Nucleus accumbens (tissue), 56 donors: ENCODE measurements around the gene CTNNB1.

Experiments used
- DNase-seq, 56 donors: peaks; one replicate each; lab custom pipeline; 2025; lab: John Stamatoyannopoulos, UW

CTNNB1 gene

DNA sequence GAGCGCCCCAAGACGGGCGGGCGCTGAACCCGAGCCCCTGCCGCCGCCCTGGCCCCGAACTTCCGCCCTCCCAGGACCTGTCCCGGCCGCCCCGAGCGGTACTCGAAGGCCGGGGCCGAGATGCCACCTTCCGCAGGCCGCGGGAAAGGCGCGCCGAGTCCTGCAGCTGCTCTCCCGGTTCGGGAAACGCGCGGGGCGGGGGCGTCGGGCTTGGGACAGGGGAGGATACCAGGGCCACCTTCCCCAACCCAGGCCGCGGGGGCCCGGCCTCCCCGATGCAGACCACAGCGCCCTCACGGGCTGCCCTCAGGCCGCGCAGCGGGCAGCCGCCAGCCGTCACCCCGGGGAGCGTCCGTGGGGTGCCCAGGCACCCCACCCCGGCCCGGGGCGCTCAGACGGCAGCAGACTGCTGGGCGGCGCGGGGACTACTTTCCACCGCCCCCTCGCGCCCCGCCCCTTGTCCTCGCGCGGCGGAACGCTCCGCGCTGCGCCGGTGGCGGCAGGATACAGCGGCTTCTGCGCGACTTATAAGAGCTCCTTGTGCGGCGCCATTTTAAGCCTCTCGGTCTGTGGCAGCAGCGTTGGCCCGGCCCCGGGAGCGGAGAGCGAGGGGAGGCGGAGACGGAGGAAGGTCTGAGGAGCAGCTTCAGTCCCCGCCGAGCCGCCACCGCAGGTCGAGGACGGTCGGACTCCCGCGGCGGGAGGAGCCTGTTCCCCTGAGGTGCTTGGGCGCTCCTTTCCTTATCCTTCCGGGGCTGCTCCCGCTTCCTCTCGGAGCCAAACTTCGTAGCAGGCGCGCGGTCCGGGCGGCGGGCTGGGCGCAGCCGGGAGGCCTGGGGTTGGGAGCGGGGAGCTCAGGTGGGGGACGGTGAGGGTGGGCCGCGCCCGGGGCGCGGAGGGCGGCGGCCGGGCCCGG lies at the start of gene CTNNB1:
Gene CTNNB1 (plus strand): TSS at position 556 of the 916 bp plus-strand sequence. CDS start 24,564 bp downstream, outside the sequence.
- DNase-seq: peak; percentile 28 to 93 (median 85)

DNA sequence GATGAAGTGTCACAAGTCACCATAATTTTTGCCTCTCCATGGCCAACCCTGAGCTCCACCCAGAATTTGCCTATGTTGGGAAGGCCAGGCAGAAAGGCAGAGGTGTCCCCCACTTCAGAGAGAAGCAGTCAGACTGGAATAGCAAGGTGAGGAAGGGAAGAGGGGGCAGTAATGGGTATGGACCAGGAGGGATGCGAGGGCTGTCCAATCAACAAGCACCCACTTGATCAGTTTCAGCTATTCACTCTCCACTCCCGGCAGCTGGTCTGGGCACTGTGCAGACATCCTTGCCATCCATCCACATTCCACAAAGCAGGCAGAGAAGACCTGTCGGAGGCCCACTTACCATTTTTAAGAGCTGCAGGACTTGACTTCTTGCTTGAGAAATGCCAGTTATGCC lies 43.5 kb upstream of the CTNNB1 start:
- no peak for DNase-seq

DNA sequence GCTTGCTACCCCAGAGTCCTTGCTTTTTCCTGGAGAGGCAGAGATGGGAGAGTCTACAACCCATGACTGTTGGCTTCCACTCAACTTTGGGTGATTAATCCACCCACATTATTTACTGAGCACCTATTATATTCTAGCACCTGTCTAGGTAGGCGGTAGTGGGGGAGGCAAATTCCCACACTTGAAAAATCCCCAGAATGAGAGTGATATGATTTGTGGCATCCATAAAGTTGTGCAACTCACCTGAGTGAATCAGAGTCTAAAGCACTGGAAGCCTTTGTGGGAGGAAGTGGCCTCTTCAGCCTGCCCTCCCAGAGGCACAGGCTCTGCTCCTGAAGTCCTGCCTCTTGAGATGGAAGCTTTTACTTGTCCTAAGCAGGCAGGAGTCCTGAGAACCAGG lies 40.4 kb upstream of the CTNNB1 start:
- DNase-seq: no peak

DNA sequence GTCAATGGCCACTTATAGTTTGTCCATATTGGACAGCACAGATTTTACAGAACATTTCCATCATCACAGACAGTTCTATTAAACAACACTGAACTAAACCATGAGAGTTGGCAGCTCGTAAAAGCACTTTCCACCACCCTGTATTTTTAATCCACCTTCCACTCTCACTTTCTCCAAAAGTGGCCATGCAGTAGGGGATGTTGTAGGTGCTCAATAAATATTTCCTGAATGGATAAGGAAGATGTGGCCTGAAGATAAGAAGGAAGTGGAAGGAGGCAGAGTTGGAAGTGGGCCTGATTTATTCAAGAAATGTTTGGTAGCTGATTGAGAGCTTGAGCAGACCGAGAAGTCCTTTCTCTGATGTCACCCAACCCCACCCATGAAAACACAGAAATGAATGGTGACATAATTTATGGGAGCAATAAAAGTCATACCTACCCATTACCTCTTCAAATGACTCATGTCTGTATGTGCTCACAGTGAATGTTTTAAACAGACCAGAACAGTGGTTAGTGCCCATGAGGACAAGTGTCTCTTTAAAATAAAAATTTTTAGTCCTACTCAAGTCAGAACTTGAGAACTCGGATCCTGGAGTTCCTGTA lies 39.6 kb upstream of the CTNNB1 start:
- no peak for DNase-seq

DNA sequence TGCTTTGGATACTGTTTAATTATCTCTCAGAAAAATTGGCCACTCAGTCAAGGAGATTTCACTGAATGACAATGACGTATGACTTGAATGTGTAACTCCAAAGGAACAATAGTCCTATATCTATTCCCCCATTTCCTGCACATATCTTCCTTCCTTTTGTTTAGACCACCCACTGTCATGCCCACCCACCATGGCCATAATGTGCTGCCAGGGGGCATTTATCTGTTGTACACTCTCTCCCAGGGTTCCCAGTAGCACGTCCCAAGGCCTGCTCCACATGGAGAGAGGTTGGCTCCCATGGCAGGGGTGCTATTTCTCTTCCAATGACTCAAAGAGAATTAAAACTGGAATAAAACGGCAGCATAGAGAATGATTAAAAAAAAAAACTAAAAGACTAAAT lies 36.8 kb upstream of the CTNNB1 start:
- DNase-seq: no peak

DNA sequence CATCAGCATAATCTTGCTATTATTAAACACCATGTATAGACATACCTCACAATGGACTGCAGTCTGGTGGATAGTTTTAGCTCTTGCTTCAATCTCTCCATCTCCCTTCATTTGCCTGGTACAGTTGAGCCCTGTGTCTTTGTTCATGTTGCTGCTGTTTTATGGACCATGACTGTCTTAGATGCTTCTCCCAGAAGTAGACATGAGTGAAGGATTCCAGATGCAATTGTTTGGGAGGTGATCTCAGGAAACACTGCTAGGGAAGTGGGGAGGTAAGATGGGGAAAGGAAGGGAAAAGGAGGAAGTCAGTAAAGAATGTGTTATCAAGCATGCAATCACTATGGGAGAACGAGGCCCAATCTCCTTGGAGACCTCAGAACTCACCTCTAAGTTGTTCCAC lies 36.3 kb upstream of the CTNNB1 start:
- no peak for DNase-seq

DNA sequence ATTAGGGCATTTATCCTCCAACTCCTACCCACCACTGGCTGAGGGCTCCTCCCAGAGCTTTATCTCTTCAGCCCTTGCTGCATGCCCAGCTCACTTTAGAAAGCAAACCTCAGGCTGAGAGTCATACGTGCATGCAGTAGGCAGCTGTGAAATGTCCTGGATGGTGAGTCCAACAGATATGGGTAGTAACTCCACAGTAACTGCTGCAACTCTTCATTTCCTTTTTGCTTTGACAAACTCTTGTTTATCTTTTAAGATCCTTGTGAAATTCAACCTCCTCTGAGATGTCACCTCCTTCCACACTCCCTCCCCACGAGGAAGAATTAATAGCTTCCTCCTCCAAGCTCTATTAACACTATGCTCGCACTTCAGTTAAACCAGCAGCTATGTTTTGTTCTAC lies 35.9 kb upstream of the CTNNB1 start:
- no peak for DNase-seq

DNA sequence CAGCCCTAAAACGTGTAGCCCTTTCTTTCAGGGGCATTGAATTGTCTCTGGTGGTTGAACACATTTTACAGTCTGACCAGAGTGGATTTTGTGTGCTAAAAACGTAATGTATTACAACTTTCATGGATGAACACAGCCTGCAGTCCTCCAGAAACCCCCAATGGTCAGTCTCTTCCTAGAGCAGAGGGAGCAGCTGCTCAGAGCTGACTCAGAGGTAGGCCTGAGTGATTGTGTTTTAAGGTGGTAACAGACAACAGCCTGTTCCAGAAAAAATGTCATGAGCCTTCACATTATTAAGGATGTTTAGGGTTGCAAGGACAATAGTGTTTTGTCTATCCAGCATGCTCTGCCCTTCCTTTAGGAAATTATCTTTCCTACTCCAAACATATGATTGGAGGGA lies 34.5 kb upstream of the CTNNB1 start:
- DNase-seq: no peak

DNA sequence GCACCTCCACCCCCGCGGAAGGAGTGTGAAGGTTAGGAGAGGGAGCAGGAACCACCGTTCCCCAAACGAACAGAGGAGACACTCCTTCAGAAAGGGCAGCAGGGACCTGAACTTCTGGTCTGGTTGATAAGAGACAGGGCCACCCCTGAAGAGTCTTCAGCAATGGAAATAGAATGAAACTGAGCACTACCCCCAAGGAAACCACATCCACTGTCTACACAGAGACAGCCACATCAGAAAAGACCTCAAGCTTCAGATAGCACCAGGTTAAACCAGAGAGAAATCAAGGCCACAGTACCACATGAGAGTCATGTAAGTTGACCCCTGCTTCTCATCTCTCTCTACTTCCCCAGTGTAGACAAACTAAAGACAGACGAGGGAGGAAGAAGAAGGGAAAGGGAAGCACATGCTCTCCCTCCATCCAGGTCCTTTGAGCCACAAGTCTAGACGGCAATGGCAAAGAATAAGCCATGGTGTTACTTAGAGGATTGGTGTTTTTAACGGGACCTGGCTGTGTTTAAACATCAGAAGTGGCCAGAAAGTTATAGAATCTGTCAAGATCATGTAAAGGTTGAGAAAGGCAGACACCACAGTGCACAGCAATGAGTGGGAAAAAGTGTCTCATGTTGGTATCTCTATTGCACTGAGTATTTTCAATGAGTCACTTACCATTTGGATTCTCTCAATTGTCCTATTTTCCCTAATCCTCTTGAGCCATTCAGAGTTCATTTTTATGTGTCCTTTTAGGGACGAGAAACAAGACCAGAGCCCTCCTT lies 31.4 kb upstream of the CTNNB1 start:
- no peak for DNase-seq

DNA sequence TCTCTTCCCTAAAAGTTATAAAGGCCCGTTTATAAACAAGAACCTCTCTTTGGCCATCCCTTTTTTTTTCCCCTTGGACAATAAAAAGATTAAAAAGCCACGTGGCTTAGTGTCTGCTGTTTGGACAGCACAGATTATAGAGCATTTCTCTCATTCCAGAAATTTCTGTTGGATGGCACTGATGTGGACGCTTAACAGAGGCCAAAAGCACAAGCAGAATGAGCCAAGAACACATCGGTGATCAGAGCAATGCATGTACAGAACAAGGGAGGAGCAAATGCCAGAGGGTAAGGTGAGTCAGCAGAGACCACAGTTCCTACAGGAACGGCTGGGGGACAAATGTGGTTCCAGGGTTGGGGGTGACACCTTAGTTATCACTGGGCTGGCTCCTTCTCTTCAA lies 30.3 kb upstream of the CTNNB1 start:
- no peak for DNase-seq

DNA sequence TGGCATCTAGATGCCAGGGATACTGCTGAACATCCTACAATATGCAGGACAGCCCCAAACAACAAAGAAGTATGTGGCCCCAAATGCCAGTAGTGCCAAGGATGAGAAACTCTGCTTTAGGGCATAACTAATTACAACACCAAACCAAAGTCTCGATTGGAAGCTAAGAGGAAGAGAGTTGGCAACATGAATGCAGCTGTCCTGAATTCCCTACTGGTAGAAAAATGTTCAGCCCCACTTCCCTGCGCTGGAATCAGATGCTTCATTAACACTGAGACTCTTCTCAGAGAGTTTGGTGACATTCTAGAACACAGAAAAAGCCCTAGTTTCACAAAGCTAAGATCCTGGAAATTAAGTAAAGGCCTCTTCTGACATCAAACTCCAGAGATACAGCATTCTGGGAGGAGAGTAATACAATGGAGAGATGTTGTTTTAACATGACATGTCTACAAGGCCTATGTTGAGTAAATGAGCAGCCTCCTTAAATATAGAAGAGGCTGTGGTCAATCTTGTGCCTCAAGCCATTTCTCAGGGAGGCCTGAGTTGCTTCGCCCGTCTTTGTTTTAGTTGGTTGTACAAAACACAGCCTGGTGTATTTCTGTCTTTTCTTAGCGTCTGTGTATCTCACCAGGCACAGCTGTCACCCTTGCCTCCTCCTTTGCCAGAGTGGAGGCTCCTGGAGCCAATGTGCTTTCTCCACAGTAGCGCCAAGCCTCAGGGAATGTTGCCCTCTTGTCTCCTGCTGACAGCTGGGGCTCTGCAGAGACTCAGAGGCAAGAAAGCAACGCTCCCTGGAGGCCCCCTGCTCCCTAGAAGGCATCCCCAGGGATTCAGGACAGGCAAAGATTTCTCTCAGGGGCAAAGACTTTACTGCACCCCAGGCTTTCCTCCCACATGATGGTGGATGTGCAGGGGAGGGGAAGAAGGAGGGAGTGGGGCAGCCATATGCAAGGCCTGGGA lies 25.1 kb upstream of the CTNNB1 start:
- no peak for DNase-seq

DNA sequence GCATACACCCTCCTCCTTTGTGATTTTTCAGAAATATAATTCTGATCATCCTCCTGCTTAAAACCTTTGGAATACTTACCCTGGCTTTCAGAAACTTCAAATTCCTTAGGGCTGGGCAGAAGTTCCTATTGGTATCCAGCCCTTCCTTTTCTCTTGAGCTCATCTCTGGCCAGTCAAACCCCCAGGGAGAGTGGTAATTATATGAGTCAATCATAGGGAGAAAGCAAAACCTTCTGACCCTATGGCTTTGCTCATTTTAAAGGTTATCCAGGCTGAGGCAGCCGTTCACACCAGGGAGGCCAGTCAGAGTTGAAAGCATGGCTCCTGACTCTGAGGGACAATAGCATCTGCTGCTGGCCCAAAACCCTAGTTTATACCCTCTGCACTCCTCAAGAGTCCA lies 23.9 kb upstream of the CTNNB1 start:
- DNase-seq: no peak

DNA sequence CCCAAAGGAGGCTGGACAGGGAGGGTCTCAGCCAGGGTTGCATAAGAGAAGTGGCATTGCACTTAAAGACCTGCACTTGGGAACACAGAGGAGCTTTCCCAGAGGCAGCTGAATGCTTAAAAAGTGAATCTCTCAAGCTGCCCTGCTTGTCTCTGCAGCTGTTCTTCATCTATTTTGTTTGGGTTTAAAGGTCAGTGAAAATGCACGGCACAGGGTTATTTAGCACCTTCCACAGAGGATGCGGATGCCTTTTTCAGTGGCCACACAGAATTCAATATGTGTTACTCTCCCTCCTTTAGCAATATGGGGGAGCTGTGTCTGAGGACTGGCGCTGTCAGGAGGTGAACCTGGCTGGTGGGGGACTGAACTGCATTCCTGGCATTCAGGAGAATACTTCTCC lies 22.7 kb upstream of the CTNNB1 start:
- DNase-seq: no peak

DNA sequence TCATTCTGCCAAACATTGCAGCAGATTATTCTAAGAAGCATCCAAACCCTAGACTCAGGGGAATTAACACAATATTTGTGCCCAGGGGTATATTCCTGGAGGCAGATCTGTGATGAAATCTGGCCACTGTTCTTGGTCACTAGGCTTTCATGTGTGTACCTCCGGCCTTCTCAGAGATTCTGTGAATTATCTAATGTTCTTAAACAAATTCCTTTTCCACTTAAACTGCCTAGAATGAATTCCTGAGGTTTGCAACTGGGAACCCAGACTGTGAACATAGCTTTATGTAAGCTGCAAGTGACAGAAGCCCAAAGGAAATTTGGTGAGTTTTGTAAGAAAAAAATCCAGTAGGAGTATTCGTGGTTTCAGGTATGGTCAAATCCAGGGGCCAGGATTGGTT lies 20.7 kb upstream of the CTNNB1 start:
- no peak for DNase-seq

DNA sequence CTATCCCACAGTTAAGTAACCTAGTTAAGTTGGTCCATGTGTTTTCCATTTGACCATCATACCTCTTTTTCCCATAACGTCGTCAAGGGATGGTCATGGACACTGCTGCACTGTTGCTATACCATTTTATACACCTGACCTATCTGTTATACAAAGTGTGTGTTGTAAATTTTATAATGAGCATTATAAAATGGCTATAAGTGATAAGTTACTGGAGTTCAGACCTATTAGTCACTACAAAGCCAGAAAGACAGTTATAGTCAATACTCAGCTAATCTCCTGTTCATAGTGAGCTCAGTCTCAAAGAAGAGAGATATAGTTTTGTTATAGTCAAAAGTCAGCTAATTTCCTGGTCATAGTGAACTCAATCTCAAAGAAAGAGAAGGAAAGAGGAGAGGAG lies 18.9 kb upstream of the CTNNB1 start:
- no peak for DNase-seq

DNA sequence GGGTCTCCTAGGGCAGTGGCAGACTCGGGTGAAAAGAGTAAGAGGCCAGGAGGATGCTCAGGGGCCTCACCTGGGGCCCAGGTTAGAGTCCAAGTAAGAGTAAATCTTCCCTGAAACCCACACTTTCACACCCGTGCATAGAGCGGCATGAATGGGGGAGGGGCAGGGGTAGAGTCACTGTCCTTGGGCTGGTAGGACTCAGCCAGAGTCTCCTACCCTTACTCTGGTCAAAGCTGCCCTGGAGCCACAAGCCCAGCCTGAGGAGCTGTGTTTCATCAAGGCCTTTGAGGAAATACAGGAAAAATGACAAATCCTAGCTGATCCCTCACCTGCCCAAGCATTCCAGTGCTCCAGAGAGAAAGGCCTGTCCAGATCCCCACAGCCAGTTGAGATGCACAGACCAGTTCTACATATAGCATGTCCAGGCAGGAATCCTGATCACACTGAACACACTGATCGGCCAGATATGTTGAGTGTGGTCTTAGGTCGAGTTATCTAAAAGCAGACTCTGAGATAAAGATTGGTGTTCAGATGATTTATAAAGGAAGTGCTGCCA lies 16.7 kb upstream of the CTNNB1 start:
- DNase-seq: no peak

DNA sequence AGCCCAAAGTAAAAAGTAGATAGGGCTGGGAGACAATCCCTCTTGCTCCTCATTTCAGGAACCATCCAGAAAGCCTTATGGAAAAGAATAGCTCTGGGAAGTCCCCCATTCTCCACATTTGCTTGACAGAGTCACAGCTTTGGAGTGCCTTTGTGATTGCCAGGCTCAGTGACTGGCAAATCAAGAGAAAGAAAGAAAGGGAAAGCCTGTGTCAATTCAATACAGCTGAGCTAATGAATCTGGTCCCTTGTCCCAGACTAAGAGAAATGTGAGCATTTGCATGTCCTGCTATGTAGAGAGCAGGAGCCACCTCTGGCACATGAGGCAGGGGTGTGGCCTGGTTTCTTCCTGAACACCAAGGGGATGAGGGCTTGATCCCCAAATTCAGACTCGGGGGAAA lies 14.9 kb upstream of the CTNNB1 start:
- DNase-seq: no peak

DNA sequence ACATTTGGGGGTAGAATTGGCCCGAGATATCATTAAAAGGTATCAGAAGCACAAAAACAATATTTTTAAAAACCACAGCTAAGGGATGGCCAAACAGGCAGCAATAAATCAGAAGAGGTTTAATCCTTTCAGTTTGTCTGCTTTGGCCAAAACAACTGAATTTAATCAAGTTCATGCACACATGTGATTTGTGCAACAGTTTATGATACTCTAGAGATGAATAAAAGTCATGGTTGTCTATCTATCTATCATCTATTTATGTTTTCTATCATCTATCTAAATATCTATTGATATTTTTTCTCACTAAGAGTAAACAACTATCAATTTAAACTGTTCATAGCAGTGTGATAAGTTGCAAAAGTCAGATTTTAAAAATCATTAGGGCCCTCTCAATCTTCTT lies 13.0 kb upstream of the CTNNB1 start:
- DNase-seq: no peak

DNA sequence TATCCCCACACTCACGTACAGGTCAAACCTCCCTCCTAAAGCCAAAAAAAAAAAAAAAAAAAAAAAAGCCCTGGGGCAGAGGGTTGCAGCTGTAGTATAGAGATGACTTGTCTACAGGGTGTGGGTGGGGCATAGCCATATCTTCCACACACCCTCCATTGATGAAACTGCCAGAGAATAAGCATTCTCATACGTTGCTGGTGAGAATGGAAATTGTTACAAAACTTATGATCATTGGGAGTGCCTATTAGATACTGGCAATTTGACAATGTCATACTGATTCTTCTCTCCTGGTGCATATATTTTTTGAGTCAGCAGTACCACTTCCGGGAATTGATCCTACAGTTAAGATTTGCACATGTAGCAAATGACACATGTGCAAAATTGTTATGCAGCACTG lies 11.0 kb upstream of the CTNNB1 start:
- DNase-seq: no peak
